WTC11 (cell line): ENCODE measurements around the gene ZNF485.

Source experiments
- ATF3 ChIP-seq: sonication (generic); formaldehyde crosslinking; conservative IDR thresholded peaks from 2 replicates; pipeline ENCODE4 v1.8.1; 2022; ENCODE audit warnings: mild to moderate bottlenecking, missing genetic modification reagents
- ATF6 ChIP-seq: sonication (generic); formaldehyde crosslinking; IDR thresholded peaks from 2 replicates; pipeline ENCODE4 v1.8.1; 2023; ENCODE audit warnings: mild to moderate bottlenecking, missing genetic modification reagents
- IRF2 ChIP-seq: sonication (generic); formaldehyde crosslinking; IDR thresholded peaks from 2 replicates; pipeline ENCODE4 v1.8.0; 2022; ENCODE audit warnings: low read depth, missing genetic modification reagents, borderline replicate concordance
- NR1H2 ChIP-seq: sonication (generic); formaldehyde crosslinking; IDR thresholded peaks from 2 replicates; pipeline ENCODE4 v1.9.0; 2021; ENCODE audit warnings: mild to moderate bottlenecking, moderate library complexity, missing genetic modification reagents
- PRRX2 ChIP-seq: fragments of 250-450 bp; sonication (Bioruptor Pico); IDR thresholded peaks from 2 replicates; pipeline ENCODE4 v1.8.0; 2021; ENCODE audit warnings: mild to moderate bottlenecking
- TP53 ChIP-seq: sonication (generic); formaldehyde crosslinking; IDR thresholded peaks from 2 replicates; pipeline ENCODE4 v1.8.1; 2023; ENCODE audit warnings: mild to moderate bottlenecking, missing genetic modification reagents
- ZBTB21 ChIP-seq: sonication (generic); formaldehyde crosslinking; IDR thresholded peaks from 2 replicates; pipeline ENCODE4 v1.8.1; 2023; ENCODE audit warnings: mild to moderate bottlenecking, missing genetic modification reagents, borderline replicate concordance
- ZSCAN18 ChIP-seq: fragments of 250-450 bp; sonication (Bioruptor Pico); IDR thresholded peaks from 2 replicates; pipeline ENCODE4 v2.1.2; 2022; ENCODE audit warnings: mild to moderate bottlenecking, moderate library complexity
- TF ChIP-seq, protein P1 (sequence below): fragments of 200-600 bp; IDR thresholded peaks from 2 replicates; pipeline ENCODE4 v1.8.0; 2022; ENCODE audit warnings: antibody characterized with exemption
- TF ChIP-seq, protein P2 (sequence below): sonication (generic); formaldehyde crosslinking; IDR thresholded peaks from 2 replicates; pipeline ENCODE4 v1.8.1; 2023; ENCODE audit warnings: mild to moderate bottlenecking, missing genetic modification reagents, moderate library complexity

DNA sequence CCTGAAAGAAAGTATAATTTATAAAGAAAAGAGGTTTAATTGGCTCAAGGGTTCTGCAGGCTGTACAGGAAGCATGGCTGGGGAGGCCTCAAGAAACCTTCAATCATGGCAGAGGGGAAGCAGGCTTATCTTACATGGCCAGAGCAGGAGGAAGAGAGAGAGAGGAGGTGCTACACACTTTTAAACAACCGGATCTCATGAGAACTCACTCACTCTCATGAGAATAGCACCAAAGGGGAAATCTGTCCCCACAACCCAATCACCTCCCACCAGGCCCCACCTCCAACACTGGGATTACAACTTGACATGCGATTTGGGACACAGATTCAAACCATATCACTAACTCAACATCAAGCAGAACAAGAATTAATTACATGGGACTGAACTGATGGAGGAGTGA lies 6.9 kb upstream of the ZNF485 start:
- no peak for TF ChIP-seq IRF2 (CRISPR knock-in tag)
- TF ChIP-seq, protein P1, sequence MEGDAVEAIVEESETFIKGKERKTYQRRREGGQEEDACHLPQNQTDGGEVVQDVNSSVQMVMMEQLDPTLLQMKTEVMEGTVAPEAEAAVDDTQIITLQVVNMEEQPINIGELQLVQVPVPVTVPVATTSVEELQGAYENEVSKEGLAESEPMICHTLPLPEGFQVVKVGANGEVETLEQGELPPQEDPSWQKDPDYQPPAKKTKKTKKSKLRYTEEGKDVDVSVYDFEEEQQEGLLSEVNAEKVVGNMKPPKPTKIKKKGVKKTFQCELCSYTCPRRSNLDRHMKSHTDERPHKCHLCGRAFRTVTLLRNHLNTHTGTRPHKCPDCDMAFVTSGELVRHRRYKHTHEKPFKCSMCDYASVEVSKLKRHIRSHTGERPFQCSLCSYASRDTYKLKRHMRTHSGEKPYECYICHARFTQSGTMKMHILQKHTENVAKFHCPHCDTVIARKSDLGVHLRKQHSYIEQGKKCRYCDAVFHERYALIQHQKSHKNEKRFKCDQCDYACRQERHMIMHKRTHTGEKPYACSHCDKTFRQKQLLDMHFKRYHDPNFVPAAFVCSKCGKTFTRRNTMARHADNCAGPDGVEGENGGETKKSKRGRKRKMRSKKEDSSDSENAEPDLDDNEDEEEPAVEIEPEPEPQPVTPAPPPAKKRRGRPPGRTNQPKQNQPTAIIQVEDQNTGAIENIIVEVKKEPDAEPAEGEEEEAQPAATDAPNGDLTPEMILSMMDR = no peak
- no peak for TF ChIP-seq TP53
- TF ChIP-seq ATF3 = no peak
- TF ChIP-seq NR1H2 (CRISPR knock-in tag) = no peak
- TF ChIP-seq PRRX2 = no peak
- TF ChIP-seq, protein P2, sequence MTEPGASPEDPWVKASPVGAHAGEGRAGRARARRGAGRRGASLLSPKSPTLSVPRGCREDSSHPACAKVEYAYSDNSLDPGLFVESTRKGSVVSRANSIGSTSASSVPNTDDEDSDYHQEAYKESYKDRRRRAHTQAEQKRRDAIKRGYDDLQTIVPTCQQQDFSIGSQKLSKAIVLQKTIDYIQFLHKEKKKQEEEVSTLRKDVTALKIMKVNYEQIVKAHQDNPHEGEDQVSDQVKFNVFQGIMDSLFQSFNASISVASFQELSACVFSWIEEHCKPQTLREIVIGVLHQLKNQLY (CRISPR knock-in tag) = no peak
- TF ChIP-seq ATF6 (CRISPR knock-in tag) = no peak
- no peak for TF ChIP-seq ZSCAN18 (CRISPR knock-in tag)
- TF ChIP-seq ZBTB21 = no peak
